GM18502 (cell line): Measurements from ENCODE around the gene AGPAT2.

Source experiments
- ATAC-seq: cut with Tn5 transposase; IDR thresholded peaks from one replicate; pipeline ENCODE4 v1.9.1; 2021; ENCODE audit warnings: mild to moderate bottlenecking; ENCODE audit not compliant: unreplicated experiment, poor library complexity

The AGPAT2 gene

GRCh38 chr9:136703276-136703860 is 16.1 kb upstream of the AGPAT2 start:
- no peak for ATAC-seq

- no peak for ATAC-seq
These were observed 14.4 kb upstream of the AGPAT2 start for GRCh38 chr9:136701668-136702053.

- ATAC-seq, result peak; percentile 54
These were observed 13.9 kb upstream of the AGPAT2 start for GRCh38 chr9:136700959-136701667.

- no peak for ATAC-seq
These were observed 13.0 kb upstream of the AGPAT2 start for GRCh38 chr9:136700304-136700703.

- no peak for ATAC-seq
These were observed 11.5 kb upstream of the AGPAT2 start for GRCh38 chr9:136698635-136699246.

GRCh38 chr9:136697821-136698526 is 10.7 kb upstream of the AGPAT2 start:
- ATAC-seq, result no peak

- no peak for ATAC-seq
These were observed 10.0 kb upstream of the AGPAT2 start for GRCh38 chr9:136697146-136697820.

- ATAC-seq, result no peak
These were observed 9.2 kb upstream of the AGPAT2 start for GRCh38 chr9:136696502-136696901.

GRCh38 chr9:136695955-136696354 is 8.7 kb upstream of the AGPAT2 start:
- no peak for ATAC-seq

GRCh38 chr9:136695435-136695895 is 8.2 kb upstream of the AGPAT2 start:
- no peak for ATAC-seq

GRCh38 chr9:136694872-136695247 is 7.6 kb upstream of the AGPAT2 start:
- ATAC-seq, result no peak

- no peak for ATAC-seq
These were observed 7.1 kb upstream of the AGPAT2 start for GRCh38 chr9:136694163-136694871.

GRCh38 chr9:136693490-136694162 is 6.4 kb upstream of the AGPAT2 start:
- no peak for ATAC-seq

- ATAC-seq, result no peak
These were observed 5.9 kb upstream of the AGPAT2 start for GRCh38 chr9:136693135-136693489.

- no peak for ATAC-seq
These were observed 5.2 kb upstream of the AGPAT2 start for GRCh38 chr9:136692185-136693134.

GRCh38 chr9:136691316-136692184 is 4.3 kb upstream of the AGPAT2 start:
- no peak for ATAC-seq

- ATAC-seq, result no peak
These were observed 3.6 kb upstream of the AGPAT2 start for GRCh38 chr9:136690806-136691261.
